GM21825 (cell line): ENCODE data around the gene PHACTR2.

Experiments used
- ATAC-seq: cut with Tn5 transposase; IDR thresholded peaks from one replicate; pipeline ENCODE4 v1.9.1; 2021; ENCODE audit warnings: mild to moderate bottlenecking, moderate library complexity; ENCODE audit not compliant: unreplicated experiment

PHACTR2 gene

DNA sequence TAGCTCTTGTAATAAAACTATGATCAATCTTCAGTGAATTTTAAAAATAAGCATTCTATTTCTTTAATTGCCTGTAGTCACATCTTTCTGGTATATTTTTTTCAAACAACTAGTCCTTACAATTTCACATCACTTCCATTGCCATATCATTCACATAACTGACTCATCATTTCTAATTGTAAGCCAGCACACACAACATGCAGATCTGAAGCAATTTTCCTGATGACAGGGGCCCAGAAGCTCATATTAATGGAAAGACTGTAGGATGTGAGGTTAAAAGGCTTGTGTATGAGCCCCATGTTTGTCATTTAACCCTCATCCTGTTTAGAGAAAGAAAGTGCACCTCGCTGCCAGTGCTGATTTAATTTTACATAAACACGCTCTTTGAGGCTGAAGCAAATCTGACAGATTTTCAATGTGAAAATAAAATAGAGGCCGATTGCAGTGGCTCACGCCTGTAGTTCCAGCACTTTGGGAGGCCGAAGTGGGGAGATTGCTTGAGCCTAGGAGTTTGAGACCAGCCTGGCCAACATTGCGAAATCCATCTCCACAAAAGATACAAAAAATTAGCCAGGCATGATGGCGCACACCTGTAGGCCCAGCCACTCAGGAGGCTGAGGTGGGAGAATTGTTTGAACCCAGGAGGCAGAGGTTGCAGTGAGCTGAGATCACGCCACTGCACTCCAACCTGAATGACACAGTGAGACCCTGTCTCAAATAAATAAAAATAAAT lies 125.2 kb downstream of the PHACTR2 start:
- no peak for ATAC-seq

DNA sequence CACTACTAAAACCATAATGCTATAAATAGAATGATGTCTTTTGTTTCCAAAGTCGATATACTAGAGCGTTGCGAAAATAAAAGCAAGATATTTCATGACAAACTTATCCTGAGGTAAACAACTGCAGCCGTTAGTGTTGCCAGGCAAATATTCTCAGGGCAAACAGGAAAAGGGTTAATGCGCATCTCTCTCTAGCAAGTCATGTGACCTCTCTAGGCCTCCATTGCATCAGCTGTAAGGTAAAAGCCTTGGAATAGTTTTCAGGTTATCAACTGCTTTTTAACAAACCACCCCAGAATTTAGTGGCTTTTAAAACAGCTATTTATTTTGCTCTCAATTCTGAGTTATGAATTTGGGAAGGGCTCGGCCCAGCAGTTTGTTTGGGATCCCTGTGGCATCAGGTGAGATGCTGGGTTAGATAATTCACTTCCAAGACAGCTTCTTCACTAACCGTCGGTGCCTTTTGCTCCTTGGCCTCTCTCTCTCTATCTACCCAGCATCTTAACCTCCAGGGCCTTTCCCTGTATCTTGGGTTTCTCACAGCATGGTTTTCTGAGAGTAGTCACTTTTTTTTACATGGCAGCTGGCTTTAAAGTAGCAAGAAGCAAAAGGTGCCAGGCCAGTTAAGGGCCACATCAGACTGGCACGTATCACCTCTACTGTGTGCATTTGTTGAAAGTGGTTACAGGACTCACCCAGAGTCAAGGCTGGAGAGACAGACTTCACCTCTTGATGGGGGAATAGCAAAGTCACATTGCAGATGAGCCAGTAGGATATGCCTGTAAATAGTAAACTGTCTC lies 126.2 kb downstream of the PHACTR2 start:
- ATAC-seq: no peak

DNA sequence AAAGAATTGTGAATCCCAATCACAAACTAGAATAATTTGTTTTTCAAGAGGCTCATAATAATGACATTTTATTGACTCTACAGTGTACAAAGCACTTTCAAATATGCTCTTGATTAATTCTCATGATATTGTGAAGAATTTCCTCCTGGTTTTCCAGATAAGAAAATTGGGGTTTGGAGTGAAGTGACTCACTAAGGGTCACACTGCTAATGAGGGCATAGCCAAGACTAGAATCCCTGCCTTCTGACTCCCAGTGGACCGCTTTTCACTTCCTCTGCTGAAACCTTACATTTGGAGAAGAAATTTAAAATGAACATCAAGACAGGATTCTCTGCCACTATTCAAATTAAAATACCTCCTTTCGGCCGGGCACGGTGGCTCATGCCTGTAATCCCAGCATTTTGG lies 127.1 kb downstream of the PHACTR2 start:
- ATAC-seq: no peak

DNA sequence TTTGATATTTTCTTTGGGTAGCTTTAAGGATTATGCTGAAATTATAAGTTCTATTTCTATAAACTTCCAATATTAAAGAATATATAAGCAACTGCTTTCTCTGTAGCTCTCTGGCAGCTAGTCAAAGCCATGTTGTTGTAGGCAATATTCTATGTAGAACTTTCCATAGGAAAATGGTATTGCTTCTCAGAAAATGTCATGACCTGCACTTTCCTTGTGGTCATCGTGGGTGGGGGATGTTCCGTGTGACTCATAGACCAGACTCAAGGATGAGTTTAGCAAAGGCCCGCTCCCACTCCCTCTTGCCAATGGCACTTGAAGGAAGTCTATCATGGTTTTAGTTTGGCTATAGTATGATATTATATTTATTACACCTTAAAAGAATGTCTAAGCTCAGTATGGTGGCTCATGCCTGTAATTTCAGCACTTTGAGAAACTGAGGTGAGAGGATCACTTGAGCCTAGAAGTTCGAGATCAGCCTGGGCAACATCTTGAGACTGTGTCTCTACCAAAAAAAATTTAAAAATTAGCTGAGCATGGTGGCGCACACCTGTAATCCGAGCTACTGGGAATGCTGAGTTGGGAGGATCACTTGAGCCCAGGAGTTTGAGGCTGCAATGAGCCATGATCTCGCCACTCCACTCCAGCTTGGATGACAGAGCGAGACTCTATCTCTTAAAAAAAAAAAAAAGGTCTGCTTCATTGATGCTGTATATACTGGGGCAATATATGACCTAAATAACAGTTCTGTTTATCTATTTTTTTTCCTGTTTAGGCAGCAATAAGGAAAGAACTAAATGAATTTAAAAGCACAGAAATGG lies 128.7 kb downstream of the PHACTR2 start:
- ATAC-seq: no peak

DNA sequence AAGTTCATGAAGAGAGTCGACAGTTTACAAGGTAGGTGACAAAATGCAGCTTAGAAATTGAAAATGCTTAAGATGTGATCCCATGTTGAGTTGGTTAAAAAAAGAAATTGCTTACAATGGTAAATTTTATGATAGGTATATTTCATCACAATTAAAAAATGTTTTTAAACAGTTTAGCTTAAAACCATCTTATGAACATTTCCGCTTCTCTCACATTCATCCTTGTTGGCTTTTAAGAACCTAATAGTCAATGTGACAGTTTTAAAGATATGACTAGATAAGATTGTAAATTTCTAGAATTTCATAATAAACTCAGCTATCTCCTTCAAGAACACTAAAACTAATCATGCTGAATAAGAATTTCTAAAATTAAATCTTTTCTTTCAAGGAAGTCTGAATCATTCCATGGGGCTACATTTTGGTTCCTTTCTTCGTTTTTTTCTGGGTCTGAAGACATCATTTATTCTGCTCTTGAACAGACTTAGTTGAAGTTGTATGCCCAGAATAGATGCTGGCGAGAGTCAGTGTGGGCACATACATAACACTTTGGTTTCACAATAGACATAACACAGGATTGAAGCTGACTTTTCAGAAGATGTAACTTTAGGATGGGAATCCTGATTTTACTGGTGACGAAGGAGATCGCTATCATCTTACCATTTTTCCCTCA lies 129.5 kb downstream of the PHACTR2 start:
- no peak for ATAC-seq

DNA sequence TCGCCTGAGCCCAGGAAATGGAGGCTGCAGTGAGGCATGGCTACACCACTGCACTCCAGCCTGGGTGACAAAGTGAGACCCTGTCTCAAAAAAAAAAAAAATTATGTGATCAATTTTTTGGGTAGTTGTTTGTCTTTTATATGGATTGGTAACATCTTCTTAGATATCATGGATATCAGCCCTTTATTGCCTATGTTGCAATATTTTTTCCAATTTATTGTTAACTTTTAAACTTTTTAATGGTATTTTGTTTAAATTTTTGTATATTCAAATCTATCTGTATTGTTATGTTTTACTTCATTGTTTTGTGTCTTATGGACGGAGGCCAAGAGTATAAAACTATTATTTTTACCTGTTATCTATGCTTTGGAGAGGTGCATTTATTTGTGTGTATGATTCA lies 133.0 kb downstream of the PHACTR2 start:
- no peak for ATAC-seq

DNA sequence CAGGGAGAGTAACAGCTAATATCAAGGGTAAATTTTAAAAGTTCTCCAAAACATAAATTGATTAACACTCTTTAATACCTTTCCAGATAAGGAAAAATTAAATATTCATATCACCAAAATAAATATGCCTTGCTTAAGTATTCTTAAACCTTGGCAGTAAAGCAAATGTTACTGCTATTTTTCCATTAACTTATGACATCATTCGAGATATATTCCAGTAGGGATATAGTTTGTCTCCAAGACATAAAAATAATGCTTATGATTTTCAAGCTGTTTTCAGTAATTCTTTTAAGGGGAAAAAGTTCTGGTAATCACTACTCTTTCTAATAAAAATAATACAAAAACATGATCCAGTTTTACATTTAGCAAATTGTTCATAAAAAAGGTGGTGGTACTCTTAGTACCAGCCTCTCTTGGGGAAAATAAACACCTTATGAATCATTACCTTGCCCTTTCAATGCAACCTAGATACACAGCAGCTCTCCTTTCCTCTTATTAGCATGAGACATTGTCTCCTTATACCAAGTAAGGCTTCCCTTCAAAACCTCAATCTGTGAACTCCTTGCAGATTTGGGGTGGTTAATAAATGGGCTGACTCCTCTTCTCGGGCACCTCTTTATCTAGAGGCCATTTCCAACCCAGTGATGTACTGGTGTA lies 133.9 kb downstream of the PHACTR2 start:
- ATAC-seq: no peak

DNA sequence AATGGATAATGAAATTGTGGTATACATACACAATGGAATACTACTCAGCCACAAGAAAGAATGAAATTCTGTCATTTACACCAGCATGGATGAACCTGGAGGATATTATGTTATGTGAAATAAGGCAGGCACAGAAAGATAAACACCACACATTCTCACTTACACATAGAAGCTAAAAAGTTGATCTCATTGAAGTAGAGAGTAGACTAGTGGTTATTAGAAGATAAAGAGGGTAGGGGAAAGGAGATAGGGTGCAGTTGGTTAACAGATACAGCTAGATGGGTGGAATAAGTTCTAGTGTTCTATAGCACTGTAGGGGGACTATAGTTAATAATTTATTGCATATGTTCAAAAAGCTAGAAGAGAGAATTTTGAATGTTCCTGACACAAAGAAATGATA lies 139.9 kb downstream of the PHACTR2 start:
- no peak for ATAC-seq

DNA sequence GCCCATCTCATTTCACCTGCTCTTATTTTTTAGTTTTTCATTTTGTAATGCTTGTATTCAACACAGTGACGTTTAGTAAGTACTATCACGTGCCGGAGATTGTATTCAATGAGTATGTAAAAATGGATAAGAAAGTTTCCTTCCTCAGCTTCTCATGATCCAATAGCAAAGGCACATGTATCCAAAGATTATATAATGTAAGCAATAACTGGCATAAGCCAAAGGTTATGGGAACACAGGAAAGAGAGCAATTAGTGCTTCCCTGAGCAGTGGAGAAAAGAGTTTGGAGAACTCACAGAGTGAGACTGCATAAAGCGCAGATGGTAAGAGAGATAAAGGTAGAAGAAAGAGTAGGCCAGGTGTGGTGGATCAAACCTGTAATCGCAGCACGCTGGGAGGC lies 143.6 kb downstream of the PHACTR2 start:
- no peak for ATAC-seq

DNA sequence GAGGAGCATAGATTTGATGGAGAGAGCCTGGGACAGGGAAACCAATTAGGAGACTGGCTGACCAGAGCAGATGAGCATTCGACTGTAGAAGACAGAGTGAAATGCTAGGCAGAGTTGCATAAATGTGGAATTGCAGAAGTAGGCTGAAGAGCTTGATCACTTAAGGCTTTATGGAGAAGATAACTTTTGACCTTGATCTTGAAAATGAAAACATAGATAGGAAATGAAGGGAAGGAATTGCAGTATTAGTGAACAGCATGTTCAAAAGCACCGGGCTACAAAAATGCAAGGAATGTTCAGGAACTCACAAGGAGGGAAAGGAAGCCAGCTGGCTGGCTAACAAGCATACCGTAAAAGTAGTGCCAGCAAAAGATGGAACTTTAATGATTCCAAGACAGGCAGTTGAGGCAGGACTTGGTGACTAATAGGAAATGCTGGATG lies 144.8 kb downstream of the PHACTR2 start:
- ATAC-seq: no peak

DNA sequence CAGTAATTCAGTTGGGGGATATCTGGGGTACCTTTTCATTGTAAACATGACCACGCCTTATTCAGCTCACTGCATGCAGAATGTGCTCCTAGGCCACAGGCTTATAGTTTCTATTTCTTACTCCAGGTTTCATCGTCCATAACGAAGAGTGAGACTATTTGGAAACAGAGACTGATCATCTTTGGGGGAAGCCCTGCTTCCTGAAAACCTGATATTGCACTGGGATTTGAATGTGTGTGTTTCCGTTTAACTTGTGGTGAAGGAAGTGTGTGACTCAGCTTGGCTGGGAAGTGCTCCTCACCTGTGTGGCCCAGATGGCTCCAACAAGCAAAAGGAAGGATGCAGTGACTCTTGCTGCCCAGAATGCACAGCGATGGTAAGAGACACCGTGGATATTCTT lies 145.8 kb downstream of the PHACTR2 start:
- no peak for ATAC-seq

DNA sequence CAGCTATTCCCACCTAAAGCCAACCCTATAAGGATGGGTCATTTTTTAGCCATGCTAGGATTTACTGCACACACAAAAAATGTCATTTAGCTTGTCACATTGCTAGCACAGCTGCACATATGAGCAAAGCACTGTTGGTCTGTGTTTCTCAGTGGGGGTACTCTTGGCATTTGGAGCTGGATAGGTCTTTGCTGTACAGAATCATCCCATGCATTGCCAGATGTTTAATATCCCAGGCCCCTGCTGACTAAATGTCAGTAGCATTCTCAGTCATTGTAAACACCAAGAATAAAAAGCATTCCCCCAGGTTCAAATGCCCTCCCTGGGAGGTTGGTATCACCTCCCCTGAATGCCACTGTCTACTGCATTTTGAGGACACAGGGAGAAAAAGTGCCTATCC lies 150.8 kb downstream of the PHACTR2 start:
- no peak for ATAC-seq

DNA sequence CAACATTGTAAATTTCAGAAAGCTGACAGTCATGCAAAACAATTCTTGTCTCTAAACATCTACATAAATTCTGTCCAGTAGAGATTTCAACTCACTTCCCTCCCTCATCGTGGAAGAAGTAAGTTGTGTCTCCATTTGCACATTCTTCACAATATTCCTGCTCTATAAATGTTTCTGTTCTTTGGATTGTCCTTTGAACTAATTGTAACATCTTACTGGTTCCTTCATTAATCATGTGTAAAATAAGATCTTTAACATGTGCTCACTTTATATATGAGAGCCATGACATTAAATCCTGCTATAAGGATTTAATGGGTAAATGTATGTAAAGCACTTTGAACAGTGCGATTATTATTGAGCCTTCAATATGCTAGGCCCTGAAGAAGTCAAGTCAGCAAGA lies 158.4 kb downstream of the PHACTR2 start:
- no peak for ATAC-seq

DNA sequence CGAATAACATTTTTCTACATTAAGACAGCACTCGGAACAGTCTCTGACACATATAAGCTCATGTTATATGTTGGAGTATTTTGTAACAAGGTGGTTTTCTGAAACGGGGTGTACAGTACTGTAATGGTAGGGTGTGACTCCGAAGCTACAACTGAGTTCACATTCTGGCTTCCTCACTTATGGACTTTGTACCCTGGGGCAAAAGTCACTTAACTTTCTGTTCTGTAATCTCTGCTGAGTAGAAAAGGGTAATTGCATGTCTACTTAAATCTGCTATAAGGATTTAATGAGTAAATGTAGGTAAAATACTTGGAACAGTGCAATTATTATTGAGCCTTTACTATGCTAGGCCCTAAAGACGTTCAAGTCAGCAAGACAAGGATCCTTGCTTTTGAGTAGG lies 160.6 kb downstream of the PHACTR2 start:
- no peak for ATAC-seq

DNA sequence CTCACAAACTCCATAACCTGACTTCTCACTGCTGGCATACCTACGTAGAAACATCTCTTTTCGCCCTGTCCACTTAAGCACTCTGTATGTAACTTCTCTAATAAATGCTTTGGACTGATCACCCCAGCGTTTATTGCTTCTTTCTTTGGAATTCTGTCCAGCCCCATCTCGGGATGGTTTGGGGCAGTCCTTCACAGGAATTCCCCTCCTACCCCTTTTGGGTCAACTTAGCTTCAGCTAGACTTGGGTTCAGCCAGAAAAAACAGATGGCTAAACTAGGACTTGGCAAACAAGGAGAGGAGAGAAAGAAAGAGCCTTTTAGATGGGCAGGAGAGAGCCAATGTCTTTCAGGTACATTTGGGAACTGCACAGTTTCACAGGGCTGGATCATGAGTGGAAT lies 161.4 kb downstream of the PHACTR2 start:
- ATAC-seq: no peak

DNA sequence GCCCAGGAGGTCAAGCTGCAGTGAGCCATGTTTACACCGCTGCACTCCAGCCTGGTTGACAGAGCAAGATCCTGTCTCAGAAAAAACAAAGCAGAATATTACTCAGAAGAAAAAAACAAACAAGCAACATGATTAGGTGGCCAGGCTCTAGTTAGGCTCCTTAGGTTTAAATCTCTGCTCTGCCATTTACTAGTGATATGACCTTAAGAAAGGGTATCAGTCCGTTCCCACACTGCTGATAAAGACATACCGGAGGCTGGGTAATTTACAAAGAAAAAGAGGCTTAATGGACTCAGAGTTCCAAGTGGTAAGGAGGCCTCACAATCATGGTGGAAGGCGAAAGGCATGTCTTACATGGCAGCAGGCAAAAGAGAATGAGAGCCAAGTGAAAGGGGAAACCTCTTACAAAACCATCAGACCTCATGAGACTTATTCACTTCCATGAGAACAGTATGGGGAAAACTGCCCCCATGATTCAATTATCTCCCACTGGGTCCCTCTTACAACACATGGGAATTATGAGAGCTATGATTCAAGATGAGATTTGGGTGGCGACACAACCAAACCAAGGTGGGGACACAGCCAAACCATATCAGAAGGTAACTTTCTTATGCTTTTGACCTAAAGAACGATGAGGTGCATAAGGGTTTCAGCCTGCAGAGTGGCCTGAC lies 163.0 kb downstream of the PHACTR2 start:
- no peak for ATAC-seq

DNA sequence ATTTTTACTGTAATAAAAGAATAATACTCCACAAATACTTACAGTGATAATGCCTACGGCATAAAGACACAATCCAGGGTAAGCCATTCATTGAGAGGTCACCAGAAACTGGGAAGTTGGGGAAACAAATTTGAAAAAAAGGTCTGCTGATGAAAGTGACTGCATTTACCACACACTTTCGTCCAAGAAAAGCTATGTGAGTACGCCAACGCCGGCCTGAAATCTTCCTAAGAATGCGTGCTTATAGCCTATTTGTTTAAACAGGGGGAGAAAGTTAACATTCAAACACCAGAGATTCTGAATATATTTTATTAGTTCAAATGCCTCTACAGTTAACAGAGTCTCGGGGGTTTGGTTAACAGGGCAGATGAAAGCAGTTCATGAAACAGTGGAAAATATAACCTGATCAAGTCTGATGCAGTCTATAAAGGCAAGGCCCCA lies 164.7 kb downstream of the PHACTR2 start:
- no peak for ATAC-seq

DNA sequence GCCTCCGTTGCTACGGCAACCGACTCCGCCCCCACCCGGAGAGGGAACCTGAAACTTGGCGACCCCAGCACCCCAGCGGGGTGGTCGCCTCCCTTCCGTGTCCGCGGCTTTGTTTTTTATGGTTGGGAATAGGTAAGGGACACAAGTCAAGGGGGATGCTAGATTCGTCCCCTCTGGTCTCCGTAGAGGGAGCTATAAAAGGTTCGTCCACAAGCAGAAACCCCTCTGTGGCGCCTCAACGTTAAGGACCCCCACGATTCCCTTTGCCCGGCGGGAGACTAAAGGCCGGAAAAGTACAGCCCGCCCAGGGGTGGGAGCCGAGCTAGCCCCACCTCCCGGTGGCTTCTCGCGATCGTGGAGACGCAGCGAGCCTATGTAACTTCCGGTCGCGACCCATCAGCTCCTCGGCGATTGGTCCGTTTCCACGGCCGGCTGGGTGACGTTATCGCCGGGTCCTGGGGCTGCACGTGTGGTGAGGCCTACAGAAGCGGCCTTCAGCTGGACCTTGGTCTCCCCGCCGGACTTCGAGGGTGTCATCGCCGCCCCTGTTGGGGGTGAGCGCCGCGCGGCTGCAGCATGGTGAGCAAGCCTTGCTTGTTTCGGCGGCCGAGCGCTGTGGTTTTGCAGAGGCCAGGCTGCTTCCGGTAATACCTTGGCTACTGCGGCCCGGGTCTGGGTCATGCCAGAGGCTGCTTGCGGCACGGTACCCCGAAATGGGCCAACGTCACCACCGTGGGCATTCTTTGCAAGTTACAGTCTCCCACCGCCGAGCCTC lies 165.3 kb downstream of the PHACTR2 start, which contains the start of gene LTV1:
Gene LTV1 (plus strand): TSS at position 437 of the 775 bp plus-strand sequence. CDS start 140 bp downstream, at position 577.
- ATAC-seq: peak; percentile 100

DNA sequence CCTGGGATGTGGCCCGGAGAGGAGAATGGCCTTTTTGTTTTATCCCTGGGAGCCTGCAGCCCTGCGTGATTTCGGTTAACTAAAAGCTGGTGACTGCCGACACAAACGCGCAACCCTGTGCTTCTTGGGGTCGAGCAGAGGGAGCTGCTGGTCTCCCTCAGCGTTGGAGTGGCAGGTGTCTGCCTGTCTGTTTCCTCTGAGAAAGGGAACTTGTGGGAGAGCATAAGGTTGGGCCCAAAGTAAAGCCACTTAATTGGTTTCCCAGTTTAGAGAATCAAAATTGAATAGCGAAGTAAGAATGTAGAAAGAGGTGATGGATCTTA lies 165.9 kb downstream of the PHACTR2 start:
- peak; percentile 2 for ATAC-seq
